CD4-positive, alpha-beta T cell (primary cell): ENCODE data around the gene SLC29A2. TPM values are rescaled to one million over a fixed set of nuclear protein-coding genes. Genes with fewer than 3 reads are reported as not detected.

ENCODE experiments used
- ATAC-seq: fragments of 200-7000 bp; cut with Tn5 transposase; one replicate; pipeline ENCODE4 v1.10.0; 2022; ENCODE audit warnings: mild to moderate bottlenecking; ENCODE audit not compliant: poor library complexity
- CTCF ChIA-PET: fragments of 350-600 bp; sonication (Branson Sonifier 250); formaldehyde crosslinking; loops from one replicate; lab custom pipeline; 2021; ENCODE audit warnings: antibody characterized with exemption, inconsistent platforms; lab: Charles Lee
- POLR2A ChIA-PET: fragments of 350-600 bp; sonication (Branson Sonifier 250); formaldehyde crosslinking; loops from one replicate; lab custom pipeline; 2021; ENCODE audit warnings: antibody characterized with exemption, inconsistent platforms; lab: Charles Lee
- DNase-seq, 14 experiments: peaks; one replicate each; pipeline ENCODE4 v3.0.0-alpha.2; 2013 to 2020; ENCODE audit warnings: mixed read lengths in 2 of 14
- H3K27ac ChIP-seq, 2 donors: one replicate each; pipeline versions ENCODE4 v1.5.1 to v1.7.0; 2013; ENCODE audit warnings: low read length in 2 of 2, low read depth in 1 of 2, mild to moderate bottlenecking in 1 of 2
- H3K27me3 ChIP-seq, 2 experiments: 1 replicate in 1 of 2; 2 replicates in 1 of 2; pipeline versions ENCODE4 v1.6.1 to v1.7.0; 2013; ENCODE audit warnings: low read length in 2 of 2, control low read depth in 1 of 2, mild to moderate bottlenecking in 1 of 2, moderate library complexity in 1 of 2; ENCODE audit not compliant: insufficient read depth in 2 of 2, control insufficient read depth in 1 of 2
- H3K36me3 ChIP-seq: one replicate; pipeline ENCODE4 v1.6.1; 2013; ENCODE audit warnings: low read length, control low read depth; ENCODE audit not compliant: insufficient read depth
- H3K4me1 ChIP-seq: one replicate; pipeline ENCODE4 v1.6.1; 2013; ENCODE audit warnings: low read length, control low read depth; ENCODE audit not compliant: insufficient read depth
- H3K4me3 ChIP-seq: one replicate; pipeline ENCODE4 v1.5.1; 2013; ENCODE audit warnings: mild to moderate bottlenecking, low read length, moderate library complexity
- H3K9me3 ChIP-seq, 2 experiments: 1 replicate in 1 of 2; 2 replicates in 1 of 2; pipeline versions ENCODE4 v1.6.1 to v1.7.0; 2013; ENCODE audit warnings: low read length in 2 of 2, mild to moderate bottlenecking in 2 of 2, control low read depth in 1 of 2, moderate library complexity in 1 of 2; ENCODE audit not compliant: control insufficient read depth in 1 of 2, insufficient read depth in 1 of 2
- H3K27ac Mint-ChIP-seq: one replicate; pipeline ENCODE4 v1.8.0; 2020; ENCODE audit warnings: mixed read lengths
- H3K27me3 Mint-ChIP-seq: one replicate; pipeline ENCODE4 v1.8.0; 2021; ENCODE audit warnings: mixed read lengths
- H3K36me3 Mint-ChIP-seq: one replicate; pipeline ENCODE4 v1.8.0; 2021; ENCODE audit warnings: low read depth, mixed read lengths
- H3K4me1 Mint-ChIP-seq: one replicate; pipeline ENCODE4 v1.8.0; 2021; ENCODE audit warnings: low read depth, mixed read lengths
- H3K4me3 Mint-ChIP-seq: one replicate; pipeline ENCODE4 v1.8.0; 2020; ENCODE audit warnings: mild to moderate bottlenecking, mixed read lengths
- H3K9me3 Mint-ChIP-seq: one replicate; pipeline ENCODE4 v1.8.0; 2020; ENCODE audit warnings: mixed read lengths
- intact Hi-C, 2 experiments: fragments of 100-400 bp; cut with DNase I in 1 of 2; cut with micrococcal nuclease in 1 of 2; formaldehyde crosslinking; loops; one replicate each; pipeline versions ENCODE4 v1.15.1 to v1.9.0; 2023 to 2025; cut with DNase I, micrococcal nuclease
- total RNA-seq, 174 experiments: library from RNA in 2 of 174; stranded (reverse) in 2 of 174; gene quantifications; one replicate each; pipeline ENCODE4 v1.2.3 and lab custom pipeline; 2021 to 2026
- TF ChIP-seq, protein P1 (sequence below): fragments of 200-600 bp; IDR thresholded peaks from one replicate; pipeline ENCODE4 v1.8.0; 2022; ENCODE audit warnings: antibody characterized with exemption, mild to moderate bottlenecking

Gene SLC29A2
- total RNA-seq, 2 experiments from 2014 or later, result 9.7 TPM

DNA sequence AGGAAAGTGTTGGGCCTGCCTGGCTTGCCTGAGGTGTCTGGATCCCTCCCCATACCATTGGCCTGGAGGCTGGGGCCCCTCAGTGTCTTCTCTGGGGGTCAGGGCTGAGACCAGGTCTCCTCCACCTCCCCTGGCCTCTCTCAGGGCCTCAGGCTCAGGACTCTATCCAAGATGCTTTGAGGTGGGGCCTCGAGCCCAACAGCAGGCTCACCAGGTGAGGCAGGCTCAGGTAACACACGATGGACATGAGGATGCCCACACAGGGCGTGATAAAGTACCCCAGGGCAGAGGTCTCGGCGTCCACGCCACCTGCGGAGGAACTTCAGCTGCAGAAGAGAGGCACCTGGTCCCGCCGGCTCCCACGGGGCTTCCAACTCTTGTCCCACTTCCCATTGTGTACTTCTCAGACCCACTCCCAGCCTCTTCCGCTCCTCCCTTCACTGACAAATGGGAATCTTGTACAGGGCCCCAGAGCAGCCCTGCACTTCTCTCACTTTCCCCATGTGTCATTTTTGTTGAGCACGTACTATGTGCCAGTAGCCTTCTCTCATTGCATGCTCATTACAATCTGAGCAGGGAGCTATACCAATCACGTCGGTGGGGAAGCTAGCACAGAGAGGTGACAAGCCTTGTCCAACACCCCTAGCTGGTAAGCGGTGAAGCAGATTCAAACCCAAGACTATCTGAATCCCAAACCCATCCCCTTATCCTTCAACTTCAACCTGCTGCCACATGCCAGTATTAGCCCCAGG lies 3.8 kb downstream of the SLC29A2 start:
- Histone ChIP-seq H3K4me3 (no peak overlapping the region), H3K4me1 (peaks cover 14% of the 10 kb centered on the region), H3K27me3 (no peaks in the 10 kb centered on the region), H3K27ac (no peak overlapping the region), H3K36me3 (peaks cover 5% of the 10 kb centered on the region), H3K9me3 (peaks cover 0 to 7% of the 10 kb centered on the region in 2 experiments)
- ATAC-seq (no peak), DNase-seq (no peak)
- ChIA-PET CTCF (no interaction called here), POLR2A (interaction anchor here (0.8 kb wide), 1 partner anchor 21 kb away, joined by 3 read pairs; no protein-coding TSS in a partner anchor)
- TF ChIP-seq, protein P1, sequence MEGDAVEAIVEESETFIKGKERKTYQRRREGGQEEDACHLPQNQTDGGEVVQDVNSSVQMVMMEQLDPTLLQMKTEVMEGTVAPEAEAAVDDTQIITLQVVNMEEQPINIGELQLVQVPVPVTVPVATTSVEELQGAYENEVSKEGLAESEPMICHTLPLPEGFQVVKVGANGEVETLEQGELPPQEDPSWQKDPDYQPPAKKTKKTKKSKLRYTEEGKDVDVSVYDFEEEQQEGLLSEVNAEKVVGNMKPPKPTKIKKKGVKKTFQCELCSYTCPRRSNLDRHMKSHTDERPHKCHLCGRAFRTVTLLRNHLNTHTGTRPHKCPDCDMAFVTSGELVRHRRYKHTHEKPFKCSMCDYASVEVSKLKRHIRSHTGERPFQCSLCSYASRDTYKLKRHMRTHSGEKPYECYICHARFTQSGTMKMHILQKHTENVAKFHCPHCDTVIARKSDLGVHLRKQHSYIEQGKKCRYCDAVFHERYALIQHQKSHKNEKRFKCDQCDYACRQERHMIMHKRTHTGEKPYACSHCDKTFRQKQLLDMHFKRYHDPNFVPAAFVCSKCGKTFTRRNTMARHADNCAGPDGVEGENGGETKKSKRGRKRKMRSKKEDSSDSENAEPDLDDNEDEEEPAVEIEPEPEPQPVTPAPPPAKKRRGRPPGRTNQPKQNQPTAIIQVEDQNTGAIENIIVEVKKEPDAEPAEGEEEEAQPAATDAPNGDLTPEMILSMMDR, result no peak
- H3K27me3 Mint-ChIP-seq, result no peaks in the 10 kb centered on the region
- H3K27ac Mint-ChIP-seq, result no peak overlapping the region
- H3K4me3 Mint-ChIP-seq, result peak overlapping the region; percentile 30
- no peaks in the 10 kb centered on the region for H3K36me3 Mint-ChIP-seq
- H3K9me3 Mint-ChIP-seq, result no peaks in the 10 kb centered on the region
- H3K4me1 Mint-ChIP-seq, result peaks cover 6% of the 10 kb centered on the region
- intact Hi-C loops, result no loop called here

DNA sequence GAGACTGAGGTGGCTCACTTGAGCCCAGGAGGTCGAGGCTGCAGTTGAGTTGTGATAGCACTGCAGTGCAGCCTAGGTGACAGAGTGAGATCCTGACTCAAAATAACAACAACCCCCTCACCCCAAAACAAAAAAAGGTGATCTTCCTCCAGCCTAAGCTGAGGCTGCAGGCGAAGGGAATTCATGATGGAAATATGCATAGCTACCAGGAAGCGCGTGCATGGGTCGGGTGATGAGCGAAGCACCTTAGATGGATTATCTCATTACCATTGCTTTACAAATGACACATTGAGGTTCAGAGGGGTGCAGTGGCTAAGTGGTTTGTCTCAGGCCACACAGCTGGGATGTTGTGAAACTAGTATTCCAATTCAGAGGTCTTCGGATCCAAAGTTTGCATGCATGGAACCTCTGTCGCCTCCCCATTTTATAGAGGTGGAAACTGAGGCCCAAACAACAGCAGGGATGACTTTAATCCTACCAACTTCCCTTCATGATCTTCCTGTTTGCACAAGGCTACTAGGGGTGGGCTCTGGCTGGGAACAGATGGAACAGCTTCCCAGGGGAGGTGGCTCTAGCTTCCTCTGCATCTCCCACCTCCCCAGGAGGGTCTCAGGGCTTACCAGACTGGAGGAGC lies 4.6 kb downstream of the SLC29A2 start:
- CTCF ChIA-PET, result no interaction called here

More for the DNA sequence above, 4.6 kb downstream of the SLC29A2 start:
- Mint-ChIP-seq H3K36me3 (no peaks in the 10 kb centered on the region), H3K27me3 (no peaks in the 10 kb centered on the region), H3K27ac (no peak overlapping the region), H3K4me3 (no peak overlapping the region), H3K4me1 (no peaks in the 10 kb centered on the region), H3K9me3 (no peaks in the 10 kb centered on the region)
- peaks cover 5% of the 10 kb centered on the region for H3K36me3 ChIP-seq
- H3K4me1 ChIP-seq, result peaks cover 7% of the 10 kb centered on the region
- no peak overlapping the region for H3K27ac ChIP-seq
- ATAC-seq, result no peak
- intact Hi-C loops, result no loop called here
- peaks cover 0 to 7% of the 10 kb centered on the region in 2 experiments for H3K9me3 ChIP-seq
- TF ChIP-seq, protein P1, result no peak
- no peaks in the 10 kb centered on the region for H3K27me3 ChIP-seq
- H3K4me3 ChIP-seq, result no peak overlapping the region
- POLR2A ChIA-PET, result interaction anchor here (1.4 kb wide), 1 partner anchor 19 kb away, joined by 5 read pairs; the partner anchor contains the start of gene B4GAT1
- no peak for DNase-seq
